Measurements from ENCODE around the gene PLRG1.

GRCh38 chr4:154497889-154498288 is 52.3 kb downstream of the PLRG1 start:
- TF ChIP-seq CTCF (IDR thresholded peaks at IDR 0.05; ENCODE audit: low read length) (no peak), EZH2phosphoT487 (IDR thresholded peaks at IDR 0.05; ENCODE audit: low read length) (no peak)
